GM18520 (cell line): ENCODE results near the gene COQ8B.
"Not testable (repeated sequence)": the region's sequence is repeated elsewhere in the genome, so short reads cannot be mapped to it uniquely, and the experiment has no call there.

Experiments used
- ATAC-seq: cut with Tn5 transposase; IDR thresholded peaks from one replicate; pipeline ENCODE4 v1.9.1; 2021; ENCODE audit not compliant: unreplicated experiment

The COQ8B gene

DNA sequence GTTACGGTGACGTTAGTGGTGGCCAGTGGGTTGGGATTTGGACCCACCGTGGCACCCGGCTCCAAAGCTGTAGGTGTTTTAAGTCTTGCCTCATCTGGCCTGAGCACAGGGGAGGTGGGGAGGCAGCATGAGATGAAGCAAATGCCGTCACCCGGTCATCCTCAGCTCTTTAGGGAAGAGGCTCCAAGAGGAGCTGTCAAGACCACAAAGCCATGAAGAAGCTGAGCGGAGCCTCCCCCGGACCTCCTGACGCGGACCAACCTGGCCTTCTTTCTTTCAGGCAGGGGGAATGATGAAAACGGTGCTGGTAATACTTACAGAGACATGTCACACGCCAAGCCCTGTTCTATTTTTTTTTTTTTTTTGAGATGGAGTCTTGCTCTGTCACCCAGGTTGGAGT lies 26.2 kb upstream of the COQ8B start:
- no peak for ATAC-seq

DNA sequence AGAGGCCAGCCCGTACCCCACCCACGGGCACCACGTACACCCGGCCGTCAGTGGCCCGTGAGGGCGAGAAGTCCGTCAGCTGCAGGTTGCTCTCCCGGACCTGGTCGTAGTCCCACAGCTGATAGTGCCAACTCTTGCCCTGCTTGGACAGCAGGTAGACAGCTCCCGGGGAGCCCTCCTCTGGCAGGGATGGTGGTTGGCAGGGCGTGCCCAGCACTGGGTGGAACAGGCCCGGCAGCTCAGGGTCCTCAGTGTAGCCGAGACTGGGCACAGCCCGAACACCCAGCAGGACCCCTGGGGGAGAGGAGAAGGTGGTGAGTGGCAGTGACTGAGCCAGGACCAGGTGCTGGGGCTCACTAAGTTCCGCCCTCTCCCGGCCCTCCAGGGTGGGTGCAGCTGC lies 25.8 kb upstream of the COQ8B start:
- no peak for ATAC-seq

DNA sequence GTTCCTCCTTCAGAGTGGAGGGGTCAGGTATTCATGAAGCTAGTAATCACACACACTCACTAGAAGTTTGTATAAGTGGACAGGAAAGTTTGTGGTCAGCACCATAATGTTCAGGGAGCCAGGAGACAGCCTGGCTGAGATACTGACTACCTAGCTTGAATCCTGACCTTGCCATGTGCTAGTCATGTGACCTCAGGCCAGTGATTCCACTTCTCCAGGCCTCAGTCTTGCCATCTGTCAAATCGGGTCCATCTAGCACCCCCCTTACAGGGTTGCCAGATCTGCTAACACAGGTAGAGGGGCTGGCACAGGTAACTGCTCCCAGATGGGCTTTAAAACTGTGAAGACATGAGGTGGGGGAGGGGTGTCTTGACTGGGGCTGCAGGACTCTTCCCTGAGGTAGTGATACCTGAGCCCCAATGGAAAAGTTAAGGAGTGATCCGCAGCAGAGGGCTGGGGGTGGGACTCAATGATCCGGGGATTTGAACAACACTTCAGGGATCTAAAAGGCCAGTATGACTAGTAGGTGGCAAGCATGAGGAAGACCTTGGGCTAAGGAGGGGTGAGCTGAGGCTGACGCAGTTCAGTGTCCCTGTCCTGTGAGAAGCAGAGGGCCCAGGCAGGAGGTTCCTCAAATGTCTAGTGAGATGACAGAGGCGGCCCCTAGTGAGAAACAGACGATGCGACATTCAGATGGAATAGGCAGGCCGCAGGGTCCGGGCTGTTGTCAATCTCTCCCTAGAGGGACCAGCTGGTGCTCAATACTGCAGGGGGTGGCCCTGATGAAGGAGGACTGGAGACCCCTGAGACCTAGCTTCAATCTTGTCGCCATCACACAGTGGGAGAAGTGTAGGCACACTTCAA lies 25.1 kb upstream of the COQ8B start:
- ATAC-seq: no peak

DNA sequence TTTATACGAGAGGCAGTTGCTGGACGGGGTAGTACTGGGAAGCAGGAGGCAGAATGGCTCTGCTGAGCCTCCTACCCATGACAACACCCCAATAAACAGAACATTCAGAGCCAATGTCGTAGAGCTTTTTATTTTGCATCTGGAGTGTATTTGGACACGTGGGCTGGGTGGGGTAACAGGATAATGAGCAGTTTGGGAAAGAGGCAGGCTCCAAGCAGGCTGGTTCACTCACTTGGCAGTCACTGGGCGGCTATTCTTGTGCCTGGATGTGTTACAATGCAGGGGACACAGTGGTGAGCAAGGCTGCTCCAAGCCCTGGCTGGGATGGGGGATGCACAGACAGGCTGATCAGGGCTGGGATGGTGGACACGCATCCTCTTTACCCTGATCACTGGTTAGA lies 24.1 kb upstream of the COQ8B start:
- no peak for ATAC-seq

DNA sequence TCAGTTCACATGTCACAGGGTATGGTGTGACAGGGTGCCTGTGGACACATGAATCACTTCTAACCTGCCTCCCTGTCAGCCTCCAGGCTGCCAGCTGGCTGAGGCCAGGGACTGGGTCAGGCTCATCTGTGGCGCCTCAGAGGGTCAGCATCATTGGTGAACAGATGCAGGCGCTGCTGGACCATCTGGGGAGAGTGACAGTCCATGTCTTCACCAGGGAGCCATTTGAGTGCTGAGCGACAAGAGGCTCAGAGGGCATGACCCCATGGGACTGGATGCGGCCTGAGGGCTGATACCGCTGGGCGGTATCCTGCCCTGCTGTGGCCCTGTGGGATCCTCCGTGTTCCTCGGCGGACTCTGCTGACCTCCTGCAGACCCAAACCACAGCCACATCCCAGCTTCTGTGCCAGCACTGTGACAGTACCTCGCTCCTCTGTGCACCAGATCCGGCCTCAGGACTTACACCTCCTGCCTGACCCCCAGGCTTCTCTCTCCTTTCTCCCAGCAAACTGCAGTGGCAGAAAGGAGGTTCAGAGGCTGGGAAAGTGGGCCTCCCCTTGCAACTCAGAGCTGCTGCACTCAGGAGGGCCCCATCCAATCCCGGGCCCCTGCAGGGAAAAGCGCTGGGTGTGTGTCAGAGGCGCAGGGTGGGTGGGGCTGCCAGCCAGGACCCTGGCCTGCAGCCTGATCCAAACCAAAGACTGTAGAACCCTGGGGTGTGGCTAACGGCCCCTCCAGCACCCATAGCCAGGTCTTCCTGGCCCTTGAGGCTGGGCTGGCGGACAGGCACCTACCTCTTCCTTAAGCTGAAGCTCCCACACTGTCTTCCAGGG lies 23.4 kb upstream of the COQ8B start:
- no peak for ATAC-seq

DNA sequence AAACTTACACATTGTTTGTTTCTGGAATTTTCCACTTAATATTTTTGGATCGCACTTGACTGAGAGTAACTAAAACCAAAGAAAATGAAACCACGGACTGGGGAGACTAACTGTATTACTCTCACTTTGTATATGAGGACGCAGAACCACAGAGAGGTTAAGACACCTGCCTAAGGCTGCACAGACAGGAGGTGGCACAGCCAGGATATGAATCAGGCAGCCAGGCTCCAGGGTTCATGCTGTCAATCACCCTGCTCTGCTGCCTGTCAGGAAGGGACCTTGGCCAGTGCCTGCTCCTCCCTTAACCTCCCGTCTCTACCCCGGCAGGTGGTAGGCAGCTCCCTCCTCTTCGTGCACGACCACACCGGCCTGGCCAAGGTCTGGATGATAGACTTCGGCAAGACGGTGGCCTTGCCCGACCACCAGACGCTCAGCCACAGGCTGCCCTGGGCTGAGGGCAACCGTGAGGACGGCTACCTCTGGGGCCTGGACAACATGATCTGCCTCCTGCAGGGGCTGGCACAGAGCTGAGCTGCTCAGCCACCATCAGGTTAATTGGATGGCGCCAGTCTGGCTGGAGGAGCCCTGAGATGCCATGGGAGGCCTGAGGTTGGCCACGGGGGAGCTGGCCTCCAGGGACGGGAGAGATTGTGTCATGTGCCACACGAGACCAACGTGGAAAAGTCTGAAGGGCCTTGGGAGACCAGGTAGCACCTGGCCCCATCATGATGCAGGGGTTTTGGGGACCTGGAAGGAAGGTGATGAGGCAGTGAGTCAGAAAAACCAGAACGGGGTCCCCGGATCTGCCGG lies 22.5 kb upstream of the COQ8B start:
- no peak for ATAC-seq

DNA sequence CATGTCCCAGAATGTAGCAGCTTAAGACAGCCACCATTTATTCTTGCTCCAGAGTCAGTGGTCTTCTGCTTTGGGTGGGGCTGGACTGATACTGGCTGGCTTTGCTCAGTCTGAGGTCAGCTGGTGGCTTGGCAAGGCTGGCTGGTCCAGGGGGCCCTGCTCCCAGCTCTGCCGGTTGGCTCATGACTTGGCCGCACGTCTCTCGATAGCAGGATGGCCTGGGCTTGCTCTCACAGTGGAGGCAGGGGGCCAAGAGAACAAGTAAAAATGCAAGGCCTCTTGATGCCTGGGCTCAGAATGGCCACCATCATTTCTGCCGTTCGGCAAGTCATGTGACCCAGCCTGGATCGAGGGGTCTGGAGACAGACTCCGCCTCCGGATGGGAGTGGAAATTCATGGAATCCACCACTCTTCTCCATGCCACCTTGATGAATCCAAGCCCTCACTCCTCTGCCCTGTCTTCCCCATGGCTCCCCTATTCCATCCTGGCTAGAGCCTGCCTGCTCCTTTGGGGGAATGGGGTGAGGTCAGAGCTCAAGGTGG lies 20.5 kb upstream of the COQ8B start:
- ATAC-seq: no peak

DNA sequence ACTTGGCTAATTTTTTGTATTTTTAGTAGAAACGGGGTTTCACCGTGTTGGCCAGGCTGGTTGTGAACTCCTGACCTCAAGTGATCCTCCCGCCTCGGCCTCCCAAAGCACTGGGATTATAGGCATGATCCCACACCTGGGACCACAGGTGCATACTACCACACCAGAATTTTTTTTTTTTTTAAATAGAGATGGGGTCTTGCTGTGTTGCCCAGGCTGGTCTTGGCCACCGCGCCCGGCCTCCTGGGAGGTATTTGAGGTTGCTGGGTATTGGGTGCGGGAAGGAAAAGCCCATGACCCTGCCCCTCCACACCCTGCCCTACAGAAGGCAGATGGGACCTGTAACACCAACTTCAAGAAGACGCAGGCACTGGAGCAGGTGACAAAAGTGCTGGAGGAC lies 20.0 kb upstream of the COQ8B start:
- ATAC-seq: no peak

DNA sequence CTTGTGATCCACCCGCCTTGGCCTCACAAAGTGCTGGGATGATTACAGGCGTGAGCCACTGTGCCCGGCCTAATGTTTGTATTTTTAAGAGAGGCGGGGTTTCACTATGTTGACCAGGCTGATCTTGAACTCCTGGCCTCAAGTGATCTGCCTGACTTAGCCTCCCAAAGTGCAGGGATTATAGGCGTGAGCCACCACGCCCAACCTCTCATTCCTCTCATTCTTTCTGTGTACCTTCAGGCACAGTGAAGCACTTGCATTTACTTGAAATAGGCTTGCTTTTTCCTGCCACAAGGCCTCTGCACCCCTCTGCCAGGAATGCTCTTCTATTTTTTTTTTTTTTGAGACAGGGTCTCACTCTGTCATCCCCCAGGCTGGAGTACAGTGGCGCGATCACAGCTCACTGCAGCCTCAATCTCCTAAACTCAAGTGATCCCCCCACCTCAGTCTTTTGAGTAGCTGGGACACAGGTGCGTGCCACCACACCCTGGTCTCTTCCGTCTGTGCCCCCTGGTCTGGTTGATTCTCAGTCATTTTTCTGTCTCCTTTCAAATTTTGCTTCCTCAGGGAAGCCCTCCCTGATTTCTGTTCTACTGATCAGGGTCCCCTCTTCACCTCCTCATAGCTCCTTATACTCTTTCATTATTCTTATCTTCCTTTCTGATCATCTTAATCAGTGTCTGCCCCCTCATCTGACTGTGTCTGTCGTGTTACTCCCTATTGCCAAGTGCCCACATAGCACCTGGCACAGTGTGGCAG lies 18.5 kb upstream of the COQ8B start:
- no peak for ATAC-seq

DNA sequence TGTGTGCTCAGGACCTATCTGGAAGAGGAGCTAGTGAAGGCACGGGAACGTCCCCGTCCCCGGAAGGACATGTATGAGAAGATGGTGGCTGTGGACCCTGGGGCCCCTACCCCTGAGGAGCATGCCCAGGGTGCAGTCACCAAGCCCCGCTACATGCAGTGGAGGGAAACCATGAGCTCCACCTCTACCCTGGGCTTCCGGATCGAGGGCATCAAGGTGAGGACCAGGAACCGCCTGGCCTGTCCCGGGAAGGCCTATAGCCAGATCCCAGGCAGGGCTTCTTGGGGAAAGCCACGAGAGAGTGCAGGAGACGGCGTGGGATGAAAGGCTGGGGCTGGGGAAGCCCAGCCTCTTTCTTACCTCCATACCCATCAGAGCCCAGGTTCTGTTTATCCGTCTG lies 16.5 kb upstream of the COQ8B start:
- no peak for ATAC-seq

DNA sequence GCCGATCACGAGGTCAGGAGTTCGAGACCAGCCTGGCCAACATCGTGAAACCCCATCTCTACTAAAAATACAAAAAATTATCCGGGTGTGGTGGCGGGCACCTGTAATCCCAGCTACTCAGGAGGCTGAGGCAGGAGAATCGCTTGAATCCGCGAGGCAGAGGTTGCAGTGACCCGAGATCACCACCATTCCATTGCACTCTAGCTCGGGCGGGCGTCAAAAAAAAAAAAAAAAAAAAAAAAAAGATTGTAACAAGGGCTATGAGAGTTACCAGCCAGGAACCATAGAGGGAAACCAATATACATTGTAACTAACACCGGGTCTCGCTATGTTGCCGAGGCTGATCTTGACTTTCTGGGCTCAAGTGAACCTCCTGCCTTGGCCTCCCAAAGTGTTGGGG lies 15.6 kb upstream of the COQ8B start:
- ATAC-seq: not testable (repeated sequence)

DNA sequence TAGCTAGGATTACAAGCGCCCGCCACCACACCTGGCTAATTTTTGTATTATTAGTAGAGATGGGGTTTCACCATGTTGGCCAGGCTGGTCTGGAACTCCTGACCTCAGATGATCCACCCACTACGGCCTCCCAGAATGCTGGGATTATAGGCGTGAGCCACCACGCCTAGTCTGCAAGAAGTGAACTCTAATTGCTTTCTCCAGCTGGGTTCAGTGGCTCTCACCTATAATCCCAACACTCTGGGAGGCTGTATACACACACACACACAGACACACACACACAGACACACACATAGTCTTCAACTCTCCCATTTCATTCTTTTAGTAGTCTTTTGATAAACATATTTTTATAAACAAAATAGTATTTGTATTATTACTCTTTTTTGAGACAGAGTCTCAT lies 13.4 kb upstream of the COQ8B start:
- not testable (repeated sequence) for ATAC-seq

DNA sequence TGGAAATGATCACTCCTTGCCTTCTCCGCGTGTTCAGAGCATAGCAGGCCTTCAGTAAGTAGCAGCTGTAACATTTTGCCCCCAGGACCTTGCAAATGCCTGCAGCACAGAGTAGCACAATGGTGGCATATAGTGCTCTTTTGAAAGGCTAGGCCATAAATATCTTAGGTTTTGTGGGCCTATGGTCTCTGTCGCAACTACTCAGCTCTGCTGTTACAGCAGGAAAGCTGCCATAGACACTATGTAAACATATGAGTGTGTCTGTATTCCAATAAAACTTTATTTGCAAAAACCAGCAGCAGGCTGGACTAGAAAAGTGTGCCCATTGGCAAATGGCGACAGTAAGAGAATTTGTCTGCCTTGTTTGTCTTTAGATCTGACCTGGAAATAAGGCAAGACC lies 9.6 kb upstream of the COQ8B start:
- no peak for ATAC-seq

DNA sequence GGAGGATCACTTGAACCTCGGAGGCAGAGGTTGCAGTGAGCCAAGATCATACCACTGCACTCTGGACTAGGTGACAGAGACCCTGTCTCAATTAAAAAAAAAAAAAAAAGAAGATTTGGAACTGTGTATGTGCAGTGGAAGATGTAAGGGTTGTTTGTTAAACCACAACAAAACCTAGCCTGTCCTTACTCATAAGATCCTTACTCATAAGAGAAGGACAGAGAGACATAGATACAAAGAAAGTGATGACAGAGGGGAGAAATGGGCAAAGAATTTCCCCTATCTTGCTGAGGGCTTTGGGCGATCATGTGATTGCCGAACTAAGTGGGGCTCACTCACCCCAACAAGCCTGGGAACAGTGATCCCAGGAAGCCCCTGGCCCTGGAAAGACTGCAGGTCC lies 8.2 kb upstream of the COQ8B start:
- no peak for ATAC-seq

DNA sequence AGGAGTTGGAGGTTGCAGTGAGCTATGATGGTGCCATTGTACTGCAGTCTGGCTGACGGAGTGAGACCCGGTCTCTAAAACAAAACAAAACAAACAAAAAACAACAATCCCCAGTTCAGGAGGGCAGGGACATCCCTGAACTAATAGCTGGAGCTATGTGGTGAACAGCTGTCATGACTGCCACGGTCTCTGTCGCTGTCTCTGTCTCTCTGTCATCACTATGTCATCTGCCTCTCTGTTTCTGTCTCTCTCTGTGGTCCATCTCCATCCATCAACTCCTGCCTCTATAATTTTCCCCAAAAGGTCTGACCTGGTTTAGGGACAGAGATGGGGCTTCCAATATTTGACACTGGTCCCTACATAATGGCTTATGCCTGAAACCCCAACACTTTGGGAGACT lies 7.6 kb upstream of the COQ8B start:
- ATAC-seq: no peak

DNA sequence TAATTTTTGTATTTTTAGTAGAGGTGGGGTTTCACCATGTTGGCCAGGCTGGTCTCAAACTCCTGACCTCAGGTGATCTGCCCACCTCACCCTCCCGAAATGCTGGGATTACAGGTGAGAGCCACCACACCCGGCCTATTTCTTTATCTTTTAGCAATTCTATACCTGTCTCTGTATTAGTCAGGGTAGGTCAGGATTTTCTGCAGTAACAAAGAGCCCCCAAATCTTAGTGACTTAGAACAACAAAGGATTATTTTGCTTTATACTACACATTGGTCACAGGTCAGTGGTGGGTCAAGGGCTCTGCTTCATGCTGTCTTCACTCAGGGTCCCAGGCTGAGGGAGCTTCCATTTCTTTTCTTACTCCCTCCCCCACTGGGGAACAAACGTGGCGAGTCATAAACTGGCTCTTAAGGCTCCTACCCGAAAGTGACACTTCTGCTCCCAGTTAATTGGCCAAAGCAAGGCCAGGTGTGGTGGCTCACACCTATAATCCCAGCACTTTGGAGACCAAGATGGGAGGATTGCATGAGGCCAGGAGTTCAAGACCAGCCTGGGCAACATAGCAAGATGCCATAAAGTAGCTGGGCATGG lies 7.1 kb upstream of the COQ8B start:
- ATAC-seq: no peak

DNA sequence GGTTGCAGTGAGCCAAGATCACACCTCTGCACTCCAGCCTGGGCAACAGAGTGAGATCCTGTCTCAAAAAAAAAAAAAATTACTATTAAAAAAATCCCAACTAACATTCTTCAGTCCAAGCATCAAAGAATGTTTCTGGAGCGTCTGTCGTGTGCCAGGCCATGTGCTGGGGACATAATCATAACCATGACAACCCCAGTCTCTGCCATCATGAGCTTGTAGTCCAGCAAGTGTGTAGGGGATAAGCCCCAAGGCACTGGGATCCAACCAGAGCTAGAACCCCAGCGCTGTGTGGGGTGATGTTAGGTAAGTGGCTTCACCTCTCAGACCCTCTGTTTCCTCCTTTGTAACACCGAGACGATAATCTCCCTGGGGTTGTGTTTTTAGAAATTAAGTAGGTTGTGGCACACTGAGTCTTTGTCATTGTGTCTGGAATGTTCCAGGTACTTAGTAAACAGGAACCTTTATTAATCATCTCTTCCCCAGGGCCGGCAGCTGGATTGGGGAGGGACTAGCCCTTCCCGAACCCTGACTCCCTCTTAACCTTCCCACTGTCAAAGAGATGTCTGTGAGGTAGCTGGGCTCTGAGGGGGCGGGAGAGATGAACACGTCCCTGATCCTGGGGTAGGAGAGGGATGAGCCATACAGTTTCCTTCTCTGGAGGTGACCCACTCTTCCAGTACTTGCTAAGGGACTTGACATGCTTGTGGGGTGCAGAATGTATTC lies 5.4 kb upstream of the COQ8B start:
- no peak for ATAC-seq

DNA sequence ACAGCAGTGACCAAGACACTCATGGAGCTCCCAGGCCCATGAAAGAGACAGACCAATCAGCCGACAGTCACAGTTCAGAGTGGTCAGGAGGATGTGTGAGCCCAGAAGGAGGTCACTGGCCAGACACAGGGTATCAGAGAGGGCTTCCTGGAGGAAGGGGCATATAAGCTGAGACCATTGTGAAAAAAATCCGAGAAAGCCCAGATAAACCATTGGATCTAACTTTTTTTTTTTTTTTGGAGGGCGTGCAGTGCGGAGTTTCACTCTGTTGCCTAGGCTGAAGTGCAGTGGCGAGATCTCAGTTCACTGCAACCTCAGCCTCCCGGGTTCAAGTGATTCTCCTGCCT lies 4.4 kb upstream of the COQ8B start:
- no peak for ATAC-seq

DNA sequence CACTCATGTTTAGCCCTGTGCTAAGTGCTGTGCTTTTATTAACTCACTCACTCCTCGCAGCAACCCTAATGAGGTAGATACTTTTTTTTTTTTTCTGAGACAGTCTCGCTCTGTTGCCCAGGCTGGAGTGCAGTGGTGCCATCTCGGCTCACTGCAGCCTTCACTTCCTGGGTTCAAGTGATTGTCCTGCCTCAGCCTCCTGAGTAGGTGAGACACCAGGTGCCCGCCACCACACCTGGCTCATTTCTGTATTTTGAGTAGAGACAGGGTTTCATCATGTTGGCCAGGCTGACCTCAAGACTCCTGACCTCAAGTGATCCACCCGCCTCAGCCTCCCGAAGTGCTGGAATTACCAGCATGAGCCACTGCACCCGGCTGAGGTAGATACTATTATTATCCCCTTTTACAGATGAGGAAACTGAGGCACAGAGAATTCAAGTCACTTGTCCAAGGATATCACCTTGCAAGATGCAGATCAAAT lies 2.8 kb upstream of the COQ8B start:
- no peak for ATAC-seq
